Measurements from ENCODE around the gene SIGLEC12. TPM values are rescaled to one million over a fixed set of nuclear protein-coding genes. Genes with fewer than 3 reads are reported as not detected.

The SIGLEC12 gene
- total and polyA plus RNA-seq, 12 donors: 0.10 to 0.70 TPM; not detected in 10

GRCh38 chr19:51462681-51463080 is 38.9 kb downstream of the SIGLEC12 start:
- H3K27me3 ChIP-seq: peaks cover 0 to 61% (median 42%) of the 10 kb centered on the region in 7 donors
- peak overlapping the region in 1 of 10 donors; percentile 77 for H3K27ac ChIP-seq

GRCh38 chr19:51462276-51462675 is 39.3 kb downstream of the SIGLEC12 start:
- Histone ChIP-seq H3K27ac (peak overlapping the region in 1 of 10 donors; percentile 77), H3K36me3 (no peaks in the 10 kb centered on the region), H3K27me3 (peaks cover 0 to 65% (median 44%) of the 10 kb centered on the region in 7 donors), H3K9me3 (no peaks in the 10 kb centered on the region), H3K4me1 (peaks cover 0 to 44% (median 0%) of the 10 kb centered on the region in 9 donors), H3K4me3 (no peak overlapping the region)
- intact Hi-C loops (cut with DNase I): no loop called here
- ATAC-seq: peak in 2 of 8 donors; percentile 16 to 22
- TF ChIP-seq CTCF (IDR thresholded peaks at IDR 0.05): no peak
- 75 to 80% methylated on average over 7 of the region's 7 CpGs for WGBS, 2 donors
- DNase-seq: no peak

More at GRCh38 chr19:51462681-51463080, 38.9 kb downstream of the SIGLEC12 start:
- intact Hi-C loops (cut with DNase I): no loop called here
- no peak overlapping the region for H3K4me3 ChIP-seq
- H3K9me3 ChIP-seq: no peaks in the 10 kb centered on the region
- H3K4me1 ChIP-seq: peaks cover 0 to 45% (median 0%) of the 10 kb centered on the region in 9 donors
- no peak for TF ChIP-seq CTCF (IDR thresholded peaks at IDR 0.05)
- ATAC-seq: no peak
- H3K36me3 ChIP-seq: no peaks in the 10 kb centered on the region
- 72 to 79% methylated on average over 10 of the region's 10 CpGs for WGBS, 2 donors
- no peak for DNase-seq

- ATAC-seq: peak in 7 of 8 donors; percentile 19 to 71 (median 52)
- Histone ChIP-seq H3K36me3 (no peaks in the 10 kb centered on the region), H3K9me3 (no peaks in the 10 kb centered on the region), H3K27ac (peak overlapping the region in 1 of 10 donors; percentile 77), H3K4me1 (peaks cover 0 to 38% (median 0%) of the 10 kb centered on the region in 9 donors), H3K27me3 (peaks cover 0 to 69% (median 46%) of the 10 kb centered on the region in 7 donors), H3K4me3 (no peak overlapping the region)
- no peak for TF ChIP-seq CTCF (IDR thresholded peaks at IDR 0.05)
- no peak for DNase-seq
- 69 to 70% methylated on average over 8 of the region's 8 CpGs for WGBS, 2 donors
- intact Hi-C loops (cut with DNase I): no loop called here
Measured at GRCh38 chr19:51461723-51462161, 39.9 kb downstream of the SIGLEC12 start.

GRCh38 chr19:51460164-51460992 is 41.2 kb downstream of the SIGLEC12 start:
- ATAC-seq: peak in 1 of 8 donors; percentile 49
- peaks cover 0 to 63% (median 45%) of the 10 kb centered on the region in 7 donors for H3K27me3 ChIP-seq

More at GRCh38 chr19:51460164-51460992, 41.2 kb downstream of the SIGLEC12 start:
- H3K36me3 ChIP-seq: no peaks in the 10 kb centered on the region
- 55 to 56% methylated on average over 13 of the region's 13 CpGs for WGBS, 2 donors
- intact Hi-C loops (cut with DNase I): no loop called here
- no peaks in the 10 kb centered on the region for H3K9me3 ChIP-seq
- peak overlapping the region in 4 of 10 donors; percentile 19 to 24 (median 22) for H3K4me3 ChIP-seq
- DNase-seq: no peak
- H3K27ac ChIP-seq: no peak overlapping the region
- H3K4me1 ChIP-seq: peaks cover 0 to 26% (median 0%) of the 10 kb centered on the region in 9 donors
- TF ChIP-seq CTCF (IDR thresholded peaks at IDR 0.05): no peak

Measured in heart right ventricle (tissue), 16 donors.